Endothelial cell of hepatic sinusoid (primary cell): Measurements from ENCODE around the gene GUCA1A.
"Not testable (repeated sequence)": the region's sequence is repeated elsewhere in the genome, so short reads cannot be mapped to it uniquely, and the experiment has no call there.

Source experiments
- in situ Hi-C: cut with HindIII; loops from 2 replicates; pipeline ENCODE4 v1.10.0; 2017; ENCODE audit warnings: low sequenced_read_pairs

GUCA1A gene

DNA sequence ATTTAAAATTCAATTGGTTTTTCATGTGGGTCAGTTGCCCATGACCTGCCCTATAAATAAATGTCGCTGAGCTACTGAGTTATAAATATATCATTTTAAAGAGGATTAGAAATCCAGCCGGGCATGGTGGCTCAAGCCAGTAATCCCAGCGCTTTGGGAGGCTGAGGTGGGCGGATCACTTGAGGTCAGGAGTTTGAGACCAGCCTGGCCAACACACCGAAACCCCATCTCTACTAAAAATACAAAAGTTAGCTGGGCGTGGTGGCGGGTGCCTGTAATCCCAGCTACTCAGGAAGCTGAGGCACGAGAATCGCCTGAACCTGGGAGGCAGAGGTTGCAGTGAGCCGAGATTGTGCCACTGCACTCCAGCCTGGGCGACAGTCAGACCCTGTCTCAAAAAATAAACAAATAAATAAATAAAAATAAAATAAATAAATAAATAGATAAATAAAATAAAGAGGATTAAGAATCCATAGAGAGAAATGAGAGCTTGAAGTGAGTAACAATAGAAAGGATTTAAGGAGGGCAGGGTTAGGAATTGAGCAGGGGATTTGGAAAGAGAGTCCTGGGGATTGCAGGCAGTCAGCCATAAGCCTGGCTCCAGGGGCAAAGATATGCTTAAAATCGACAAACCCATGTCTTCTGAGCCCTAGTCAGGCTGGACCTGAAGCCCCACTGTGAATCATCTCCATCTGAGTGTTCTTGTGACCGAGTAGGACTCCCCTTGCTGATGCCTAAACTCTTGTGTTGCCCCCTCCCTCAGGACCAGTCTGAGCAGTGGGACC lies 29.2 kb downstream of the GUCA1A start:
- in situ Hi-C loops = not testable (repeated sequence)

- in situ Hi-C loops = no loop called here
These were observed 30.0 kb downstream of the GUCA1A start for GRCh38 chr6:42203183-42203582.

DNA sequence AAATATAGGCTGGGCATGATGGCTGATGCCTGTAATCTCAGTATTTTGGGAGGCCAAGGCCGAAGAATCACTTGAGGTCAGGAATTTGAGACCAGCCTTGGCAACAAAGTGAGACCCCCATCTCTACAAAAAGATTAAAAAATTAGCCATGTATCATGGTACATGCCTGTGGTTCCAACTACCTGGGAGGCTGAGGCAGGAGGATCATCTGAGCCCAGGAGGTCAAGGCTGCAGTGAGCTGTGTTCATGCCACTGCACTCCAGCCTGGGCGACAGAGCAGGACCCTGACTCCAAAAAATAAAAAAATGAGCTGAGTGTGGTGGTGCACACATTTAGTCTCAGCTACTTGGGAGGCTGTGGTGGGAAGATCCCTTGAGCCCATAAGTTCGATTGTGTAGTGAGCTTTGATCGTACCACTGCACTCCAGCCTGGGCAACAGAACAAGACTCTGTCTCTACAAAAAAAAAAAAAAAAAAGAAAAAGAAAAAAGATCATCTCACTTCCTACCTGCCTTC lies 31.7 kb downstream of the GUCA1A start:
- in situ Hi-C loops = no loop called here

- in situ Hi-C loops = not testable (repeated sequence)
These were observed 34.4 kb downstream of the GUCA1A start for GRCh38 chr6:42207559-42207958.

DNA sequence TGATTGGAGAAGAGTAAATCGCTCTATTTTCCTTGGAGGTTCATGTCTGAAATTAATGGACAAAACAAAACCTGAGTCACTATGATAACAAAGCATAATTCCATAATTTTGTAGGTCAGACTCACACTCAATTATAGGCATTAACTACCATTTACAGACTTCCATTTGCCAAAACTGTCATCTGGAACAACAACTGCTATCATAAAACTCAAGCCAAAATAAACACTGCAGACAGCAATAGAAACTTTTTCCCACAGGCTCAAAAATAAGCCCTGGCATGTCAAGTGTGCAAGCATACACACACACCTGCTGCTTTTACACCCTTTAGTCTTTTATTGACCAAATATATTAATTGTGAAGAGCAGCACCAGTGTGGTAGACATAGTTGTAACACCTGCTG lies 37.4 kb downstream of the GUCA1A start:
- in situ Hi-C loops = no loop called here

GRCh38 chr6:42211726-42212125 lies 38.6 kb downstream of the GUCA1A start:
- in situ Hi-C loops = no loop called here

GRCh38 chr6:42212442-42212841 lies 39.3 kb downstream of the GUCA1A start:
- in situ Hi-C loops = no loop called here

DNA sequence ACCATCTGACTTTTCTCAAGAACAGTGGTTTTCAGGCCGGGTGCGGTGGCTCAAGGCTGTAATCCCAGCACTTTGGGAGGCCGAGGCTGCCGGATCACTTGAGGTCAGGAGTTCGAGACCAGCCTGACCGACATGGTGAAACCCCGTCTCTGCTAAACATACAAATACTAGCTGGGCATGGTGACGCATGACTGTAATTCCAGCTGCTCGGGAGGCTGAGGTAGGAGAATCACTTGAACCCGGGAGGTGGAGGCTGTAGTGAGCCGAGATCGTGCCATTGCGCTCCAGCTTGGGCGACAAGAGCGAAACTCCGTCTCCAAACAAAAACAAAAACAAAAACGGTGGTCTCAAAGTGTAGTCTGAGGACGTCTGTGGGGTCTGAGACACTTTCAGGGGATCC lies 43.3 kb downstream of the GUCA1A start:
- in situ Hi-C loops = not testable (repeated sequence)

GRCh38 chr6:42217157-42217518 lies 44.0 kb downstream of the GUCA1A start:
- in situ Hi-C loops = no loop called here

DNA sequence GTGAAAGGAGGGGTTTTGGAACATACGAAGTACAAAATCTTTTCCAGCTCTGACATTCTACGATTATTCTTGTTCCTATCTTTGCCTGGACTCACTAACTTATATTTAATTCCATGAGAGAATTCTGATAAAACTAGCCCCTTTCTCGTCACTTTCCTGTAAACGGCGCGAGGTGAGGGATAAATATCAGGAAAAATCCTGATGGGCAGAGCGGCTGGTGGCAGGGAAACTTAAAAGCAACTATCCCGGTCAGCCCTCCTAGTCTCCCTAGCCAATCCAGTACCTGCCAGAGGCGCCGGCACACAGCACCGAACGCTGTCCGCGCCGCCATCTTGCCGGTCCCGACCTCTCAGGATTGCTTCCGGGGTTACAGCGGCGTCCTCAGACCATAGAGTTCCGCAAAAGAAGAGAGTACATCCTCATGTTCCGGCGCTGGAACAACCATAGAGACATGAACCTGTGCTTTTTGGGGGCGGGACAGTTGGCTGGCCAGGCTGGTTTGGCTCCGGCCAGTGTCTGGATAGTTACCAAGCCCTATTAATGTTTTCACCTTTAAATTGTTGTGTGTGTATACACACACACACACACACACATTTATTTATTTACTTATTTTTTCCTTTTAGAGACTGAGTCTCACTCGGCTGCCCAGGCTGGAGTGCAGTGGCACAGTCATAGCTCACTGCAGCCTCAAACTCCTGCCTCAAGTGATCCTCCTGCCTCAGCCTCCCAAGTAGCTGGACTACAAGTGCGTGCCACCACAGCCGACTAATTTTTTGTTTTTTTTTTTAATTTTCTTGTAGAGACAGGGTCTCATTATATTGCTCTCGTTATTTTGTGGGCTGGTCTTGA lies 44.6 kb downstream of the GUCA1A start, which contains the start of gene MRPS10:
TSS of gene MRPS10 (minus strand) at position 343 of the 849 bp plus-strand sequence. CDS start at position 331, 12 bp downstream.
- in situ Hi-C loops = no loop called here

DNA sequence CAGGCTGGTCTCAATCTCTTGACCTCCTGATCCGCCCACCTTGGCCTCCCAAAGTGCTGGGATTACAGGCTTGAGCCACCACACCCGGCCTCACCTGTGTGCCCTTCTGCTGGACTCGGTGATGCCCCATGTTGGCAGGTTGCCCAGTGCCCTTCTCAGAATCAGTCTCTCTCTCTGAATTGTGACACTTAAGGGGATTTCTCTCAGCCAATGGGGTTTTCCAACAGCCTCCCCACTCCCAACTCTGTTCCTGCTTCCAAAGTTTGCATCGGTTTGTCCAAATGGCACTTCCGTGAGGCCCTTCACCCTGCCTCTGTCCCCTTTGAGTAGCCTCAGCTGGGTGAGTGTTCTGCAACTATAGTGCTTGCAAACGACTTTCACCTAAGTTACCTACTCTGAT lies 47.6 kb downstream of the GUCA1A start:
- in situ Hi-C loops = no loop called here

DNA sequence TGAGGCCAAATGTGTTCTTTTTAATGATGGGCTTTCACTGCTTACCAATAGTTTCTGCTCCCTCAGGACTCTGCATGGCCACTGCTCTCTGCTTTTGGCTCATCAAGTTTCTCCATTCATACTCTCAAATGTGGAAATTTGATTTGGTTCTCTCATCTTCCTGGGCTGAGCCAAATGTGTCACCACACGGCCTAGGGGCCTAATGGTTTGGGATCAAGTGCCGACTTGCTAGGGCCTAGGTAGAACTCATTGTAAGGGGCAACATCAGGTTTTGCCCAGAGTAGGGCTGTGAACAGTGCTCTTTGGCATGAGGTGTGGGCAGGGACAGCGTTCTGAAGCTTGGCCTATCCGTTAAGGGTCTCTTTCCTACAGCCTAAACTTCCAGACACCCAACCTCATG lies 48.4 kb downstream of the GUCA1A start:
- in situ Hi-C loops = no loop called here

- in situ Hi-C loops = no loop called here
These were observed 49.3 kb downstream of the GUCA1A start for GRCh38 chr6:42222448-42222847.

GRCh38 chr6:42224222-42225028 lies 51.3 kb downstream of the GUCA1A start:
- in situ Hi-C loops = loop anchor here (5.0 kb wide), 1 partner anchor 83 kb away; no protein-coding TSS in a partner anchor

DNA sequence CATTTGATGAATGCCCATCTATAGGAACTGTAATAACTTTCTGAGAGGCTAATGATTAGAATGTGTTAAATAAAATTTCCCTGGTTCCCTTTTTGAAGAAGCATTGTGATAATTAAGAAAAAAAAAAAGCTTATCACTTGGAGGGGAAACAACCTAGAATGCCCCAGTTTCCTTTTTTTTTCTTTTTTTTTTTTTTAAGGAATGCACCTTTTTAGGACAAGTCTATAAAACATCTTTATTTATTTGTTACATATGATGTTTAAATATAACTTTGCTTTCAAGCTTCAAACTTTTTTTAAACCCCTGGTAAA lies 51.8 kb downstream of the GUCA1A start:
- in situ Hi-C loops = loop anchor here (5.0 kb wide), 1 partner anchor 82 kb away; no protein-coding TSS in a partner anchor

DNA sequence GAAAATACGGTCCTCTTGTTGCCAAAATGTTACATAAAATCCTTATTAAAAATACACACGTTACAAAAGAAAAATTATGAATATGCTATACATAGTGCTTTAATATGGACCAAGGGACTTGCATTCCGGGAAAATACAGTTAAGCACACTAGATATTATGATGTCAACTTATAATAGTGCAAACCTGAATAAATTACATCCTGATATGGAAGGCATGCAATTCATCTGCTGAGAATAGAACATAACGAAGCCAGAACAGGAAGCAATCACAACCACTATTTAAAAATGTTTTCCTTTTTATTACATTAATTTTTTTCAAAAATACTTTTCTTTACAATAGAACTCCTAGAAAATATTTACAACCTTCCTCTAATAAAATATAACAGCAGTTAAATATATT lies 52.3 kb downstream of the GUCA1A start:
- in situ Hi-C loops = loop anchor here (5.0 kb wide), 1 partner anchor 82 kb away; no protein-coding TSS in a partner anchor

GRCh38 chr6:42226161-42226611 lies 53.0 kb downstream of the GUCA1A start:
- in situ Hi-C loops = loop anchor here (5.0 kb wide), 1 partner anchor 81 kb away; no protein-coding TSS in a partner anchor

DNA sequence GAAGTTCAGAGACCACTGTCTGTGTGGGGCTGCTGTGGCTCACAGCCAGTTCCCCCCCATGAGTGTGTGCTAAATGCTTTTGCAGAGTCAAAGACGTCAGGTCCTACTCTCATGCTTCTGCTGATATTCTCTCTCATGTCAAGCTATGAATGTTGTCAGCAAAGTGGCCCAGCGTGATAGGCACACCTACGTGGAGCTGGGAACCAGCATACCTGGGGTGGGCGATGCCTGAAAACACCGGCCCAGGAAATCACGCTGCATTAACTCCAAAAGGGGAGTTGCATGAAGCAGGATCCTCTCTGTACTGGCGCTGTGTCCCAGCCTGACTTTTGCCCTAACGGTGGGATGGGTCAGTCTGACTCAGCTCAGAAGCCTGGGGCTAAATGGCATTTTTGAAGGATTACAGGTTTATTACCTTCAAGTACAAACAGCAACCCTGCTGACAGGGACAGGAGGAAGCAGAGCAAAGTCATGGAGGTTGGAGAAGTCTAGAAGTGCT lies 53.5 kb downstream of the GUCA1A start:
- in situ Hi-C loops = loop anchor here (5.0 kb wide), 1 partner anchor 81 kb away; no protein-coding TSS in a partner anchor

DNA sequence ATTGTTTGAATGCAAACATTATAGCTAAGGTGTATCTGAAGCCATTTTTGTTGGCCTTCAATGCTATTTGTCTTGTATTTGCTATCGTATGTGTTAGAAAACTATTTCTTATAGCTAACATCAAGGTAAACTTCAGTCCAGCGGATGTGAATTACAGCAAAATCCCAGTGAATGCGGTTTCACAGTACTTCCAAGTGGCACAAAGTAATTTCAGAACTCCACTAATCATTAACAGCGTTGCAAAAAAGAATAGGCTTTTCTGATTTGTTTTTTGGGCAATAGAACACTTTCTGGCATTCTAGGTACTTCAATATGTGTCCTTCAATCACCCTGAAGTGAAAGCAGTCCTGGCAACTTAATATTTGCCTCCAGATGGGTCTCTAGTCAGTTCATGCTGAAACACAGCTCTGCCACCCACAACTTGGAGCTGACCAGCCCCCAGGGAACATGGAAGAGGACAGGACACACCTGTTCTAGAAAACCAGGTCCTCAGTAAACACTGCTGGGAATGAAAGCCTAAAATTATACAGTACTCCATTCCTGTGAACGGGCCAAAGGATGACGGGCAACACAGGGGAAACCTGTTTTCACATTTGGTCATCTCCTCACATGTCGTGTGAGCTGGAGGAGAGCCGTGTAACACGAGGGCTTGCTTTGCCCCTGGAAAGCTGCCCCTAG lies 54.1 kb downstream of the GUCA1A start:
- in situ Hi-C loops = loop anchor here (5.0 kb wide), 1 partner anchor 80 kb away; no protein-coding TSS in a partner anchor

DNA sequence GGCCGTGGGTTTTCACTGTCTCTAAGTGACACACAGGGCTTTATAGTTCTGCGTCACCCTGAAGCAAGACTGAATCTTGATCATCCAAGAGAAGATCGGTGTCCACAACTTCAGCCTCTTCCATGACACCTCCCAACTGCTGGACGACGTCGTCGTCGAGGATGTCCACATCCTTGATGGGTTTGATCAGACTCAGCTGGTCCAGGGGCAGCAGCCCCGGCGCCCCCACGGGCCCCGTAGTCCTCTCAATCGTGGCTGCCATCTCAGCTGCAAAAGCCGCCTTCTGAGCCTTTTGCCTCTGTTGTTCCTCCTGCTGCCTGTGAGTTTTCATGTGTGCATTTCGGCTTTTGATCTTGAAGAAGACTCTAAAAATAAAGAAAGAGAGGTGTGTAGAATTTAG lies 55.1 kb downstream of the GUCA1A start:
- in situ Hi-C loops = loop anchor here (5.0 kb wide), 1 partner anchor 79 kb away; no protein-coding TSS in a partner anchor
